ENCODE data around the gene WNT3.
"Not testable (repeated sequence)": the region's sequence is repeated elsewhere in the genome, so short reads cannot be mapped to it uniquely, and the experiment has no call there.

WNT3 gene

GRCh38 chr17:46780003-46780373 is 38.5 kb downstream of the WNT3 start:
- no peak for DNase-seq

GRCh38 chr17:46777943-46778915 is 40.3 kb downstream of the WNT3 start:
- DNase-seq, result no peak

GRCh38 chr17:46776298-46777005 is 42.0 kb downstream of the WNT3 start:
- no peak for DNase-seq

- DNase-seq, result no peak
Measured at GRCh38 chr17:46774108-46774737, 44.3 kb downstream of the WNT3 start.

GRCh38 chr17:46773676-46774075 is 44.8 kb downstream of the WNT3 start:
- DNase-seq, result no peak

- no peak for DNase-seq
Measured at GRCh38 chr17:46773221-46773605, 45.3 kb downstream of the WNT3 start.

- peak; percentile 54 to 59 for DNase-seq
Measured at GRCh38 chr17:46772475-46773220, 45.8 kb downstream of the WNT3 start.

- DNase-seq, result peak in 1 of 2 experiments; percentile 54
Measured at GRCh38 chr17:46771561-46772474, 46.7 kb downstream of the WNT3 start.

GRCh38 chr17:46770818-46771560 is 47.5 kb downstream of the WNT3 start:
- no peak for DNase-seq

- DNase-seq, result no peak
Measured at GRCh38 chr17:46770439-46770817, 48.1 kb downstream of the WNT3 start.

- no peak for DNase-seq
Measured at GRCh38 chr17:46769531-46770438, 48.7 kb downstream of the WNT3 start.

- DNase-seq, result not testable (repeated sequence)
Measured at GRCh38 chr17:46768896-46769295, 49.6 kb downstream of the WNT3 start.

GRCh38 chr17:46768540-46768870 is 50.0 kb downstream of the WNT3 start:
- no peak for DNase-seq

- DNase-seq, result no peak
Measured at GRCh38 chr17:46766493-46767491, 51.7 kb downstream of the WNT3 start.

GRCh38 chr17:46765453-46765852 is 53.0 kb downstream of the WNT3 start:
- DNase-seq, result no peak

- peak in 1 of 2 experiments; percentile 68 for DNase-seq
Measured at GRCh38 chr17:46764709-46765401, 53.6 kb downstream of the WNT3 start.

- DNase-seq, result no peak
Measured at GRCh38 chr17:46764000-46764708, 54.3 kb downstream of the WNT3 start.
